Ovary (tissue), 9 donors: Measurements from ENCODE around the gene MTUS2. TPM values are rescaled to one million over a fixed set of nuclear protein-coding genes. Genes with fewer than 3 reads are reported as not detected.
"Not testable (repeated sequence)": the region's sequence is repeated elsewhere in the genome, so short reads cannot be mapped to it uniquely, and the experiment has no call there.

Source experiments
- DNase-seq, 5 donors: peaks; one replicate each; pipeline ENCODE4 v3.0.0-alpha.2; 2019 to 2020
- H3K27ac ChIP-seq, 2 donors: fragments of 200-600 bp; one replicate each; pipeline versions ENCODE4 v1.5.1 to v1.8.0; 2019 to 2022
- H3K27me3 ChIP-seq: fragments of 200-600 bp; one replicate; pipeline ENCODE4 v1.8.0; 2022
- H3K36me3 ChIP-seq: fragments of 200-600 bp; sonication (generic); one replicate; pipeline ENCODE4 v1.5.1; 2019
- H3K4me1 ChIP-seq: one replicate; pipeline ENCODE4 v1.8.1; 2013; ENCODE audit warnings: mild to moderate bottlenecking, moderate library complexity; ENCODE audit not compliant: insufficient read depth
- H3K4me3 ChIP-seq: fragments of 200-600 bp; sonication (generic); one replicate; pipeline ENCODE4 v1.5.1; 2017
- H3K9me3 ChIP-seq, 2 donors: fragments of 200-600 bp in 1 of 2; sonication (generic) in 1 of 2; one replicate each; pipeline versions ENCODE4 v1.5.1 to v1.8.1; 2013 to 2019; ENCODE audit warnings: mild to moderate bottlenecking in 1 of 2, moderate library complexity in 1 of 2
- CTCF ChIP-seq, 3 donors: fragments of 450-650 bp in 2 of 3; fragments of 200-600 bp in 1 of 3; IDR thresholded peaks; one replicate each; pipeline versions ENCODE4 v1.5.1 to v1.8.0; 2016 to 2022; ENCODE audit warnings: antibody characterized with exemption in 3 of 3, mild to moderate bottlenecking in 1 of 3
- EP300 ChIP-seq: sonication (generic); formaldehyde crosslinking; IDR thresholded peaks from one replicate; pipeline ENCODE4 v1.6.1; 2017; ENCODE audit warnings: antibody characterized with exemption
- POLR2A ChIP-seq: fragments of 450-650 bp; IDR thresholded peaks from one replicate; pipeline ENCODE4 v1.6.1; 2017; ENCODE audit warnings: antibody characterized with exemption, mild to moderate bottlenecking, moderate library complexity
- WGBS, 3 donors: extraction: QIAGEN DNeasy Blood & Tissue Kit in 1 of 3; methylation state at CpG; one replicate each; pipeline versions ENCODE4 v1.1.5 to v1.1.7; 2013 to 2017; 5-methylcytosine and 5-hydroxymethylcytosine counted together
- intact Hi-C, 4 donors: fragments of 100-400 bp; cut with DNase I; formaldehyde crosslinking; loops; one replicate each; pipeline versions ENCODE4 v1.11.0 to v1.15.1; 2022 to 2023
- polyA plus RNA-seq, 2 donors: library from polyadenylated mRNA; stranded (reverse); fragments of 200-250 nt in 1 of 2; fragments of 350-450 nt in 1 of 2; fragmentation: Illumina TruSeq in 1 of 2; extraction: RNeasy Lipid Tissue Mini Kit (QIAGEN cat#74804) in 1 of 2; gene quantifications; one replicate each; pipeline ENCODE4 v1.2.3, GENCODE V29; 2013 to 2014
- total RNA-seq, 7 donors: library from RNA; depleted of rRNA in 2 of 7; stranded (reverse); fragments of >200 nt in 2 of 7; fragmentation: NEBNext Ultra II Directional in 3 of 7; extraction: Animal tissue kit (Norgen Biotek cat#: 25700) in 3 of 7; gene quantifications; one replicate each; pipeline versions ENCODE4 v1.1.0 to v1.2.4, GENCODE V29; 2016 to 2023
- donor health status: DM: no; HTN: no; CAD: no; lungs with moderate emphysema.
- donor health status: DM: no; HTN: no; CAD: no.
- donor health status: Bipolar disorder and iron deficiency.
- donor health status: DM: yes; HTN: yes; CAD: no.
- donor health status: DM: no; HTN: no; CAD: no.
- donor health status: DM: yes; HTN: yes; CAD: no.

The MTUS2 gene
- total and polyA plus RNA-seq, 9 donors, result 1.5 to 8.7 (median 5.4) TPM

- WGBS, 3 donors, result 92 to 96% (median 95%) methylated on average over 9 of the region's 9 CpGs
- intact Hi-C loops, result no loop called here
- Histone ChIP-seq H3K9me3 (no peaks in the 10 kb centered on the region), H3K27ac (no peak overlapping the region), H3K4me3 (no peak overlapping the region), H3K36me3 (no peaks in the 10 kb centered on the region), H3K4me1 (no peaks in the 10 kb centered on the region), H3K27me3 (no peaks in the 10 kb centered on the region)
- TF ChIP-seq EP300, result no peak
- no peak for TF ChIP-seq POLR2A
- no peak for TF ChIP-seq CTCF (IDR thresholded peaks at IDR 0.05)
- DNase-seq, result no peak
Measured at GRCh38 chr13:28981530-28981929, 161.4 kb downstream of the MTUS2 start.

GRCh38 chr13:28983641-28984040 is 163.5 kb downstream of the MTUS2 start:
- Histone ChIP-seq H3K4me3 (no peak overlapping the region), H3K9me3 (no peaks in the 10 kb centered on the region), H3K36me3 (no peaks in the 10 kb centered on the region), H3K27ac (no peak overlapping the region), H3K27me3 (no peaks in the 10 kb centered on the region), H3K4me1 (no peaks in the 10 kb centered on the region)
- no peak for DNase-seq
- WGBS, 3 donors, result 3 to 18% (median 7%) methylated on average over 3 of the region's 3 CpGs
- intact Hi-C loops, result no loop called here
- TF ChIP-seq EP300, result no peak
- no peak for TF ChIP-seq POLR2A
- TF ChIP-seq CTCF (IDR thresholded peaks at IDR 0.05), result no peak

GRCh38 chr13:28984326-28984725 is 164.2 kb downstream of the MTUS2 start:
- Histone ChIP-seq H3K4me3 (no peak overlapping the region), H3K9me3 (no peaks in the 10 kb centered on the region), H3K36me3 (no peaks in the 10 kb centered on the region), H3K27me3 (no peaks in the 10 kb centered on the region), H3K27ac (no peak overlapping the region), H3K4me1 (no peaks in the 10 kb centered on the region)
- DNase-seq, result no peak
- intact Hi-C loops, result no loop called here
- 62 to 71% (median 68%) methylated on average over 8 of the region's 8 CpGs for WGBS, 3 donors
- TF ChIP-seq EP300 (no peak), CTCF (IDR thresholded peaks at IDR 0.05) (no peak), POLR2A (no peak)

GRCh38 chr13:28984825-28985224 is 164.7 kb downstream of the MTUS2 start:
- Histone ChIP-seq H3K4me3 (no peak overlapping the region), H3K9me3 (no peaks in the 10 kb centered on the region), H3K36me3 (no peaks in the 10 kb centered on the region), H3K27me3 (no peaks in the 10 kb centered on the region), H3K4me1 (no peaks in the 10 kb centered on the region), H3K27ac (no peak overlapping the region)
- no peak for DNase-seq
- intact Hi-C loops, result no loop called here
- TF ChIP-seq CTCF (IDR thresholded peaks at IDR 0.05) (no peak), EP300 (no peak), POLR2A (no peak)
- 74 to 84% (median 75%) methylated on average over 1 of the region's 1 CpG for WGBS, 3 donors

- H3K36me3 ChIP-seq, H3K27ac ChIP-seq, H3K27me3 ChIP-seq, H3K4me3 ChIP-seq, H3K4me1 ChIP-seq, intact Hi-C loops, H3K9me3 ChIP-seq, DNase-seq: not testable (repeated sequence)
- WGBS, 3 donors, result 60 to 73% (median 73%) methylated on average over 3 of the region's 3 CpGs
Measured at GRCh38 chr13:28990378-28990777, 170.2 kb downstream of the MTUS2 start.
